Fibroblast of the aortic adventitia (primary cell): ENCODE measurements around the gene STRAP. TPM values are rescaled to one million over a fixed set of nuclear protein-coding genes. Genes with fewer than 3 reads are reported as not detected.
"Not testable (repeated sequence)": the region's sequence is repeated elsewhere in the genome, so short reads cannot be mapped to it uniquely, and the experiment has no call there.

Source experiments
- DNase-seq: peaks from one replicate; pipeline ENCODE4 v3.0.0-alpha.2; 2010; ENCODE audit warnings: low read depth
- H3K4me3 ChIP-seq: 2 replicates; pipeline ENCODE4 v1.5.1; 2011; ENCODE audit warnings: low read depth, mild to moderate bottlenecking, control low read depth, low read length, moderate library complexity
- total RNA-seq: library from RNA; depleted of rRNA; stranded (reverse); fragments of >200 nt; gene quantifications from 2 replicates; pipeline ENCODE4 v1.2.3, GENCODE V29; 2012; ENCODE audit warnings: low replicate concordance
- TF ChIP-seq, protein P1 (sequence below): IDR thresholded peaks from 2 replicates; pipeline ENCODE4 v1.5.1; 2011; ENCODE audit warnings: mild to moderate bottlenecking, low read length, control low read depth, inconsistent platforms; ENCODE audit not compliant: insufficient read depth

STRAP gene
- total RNA-seq, 1 donor = 101 TPM

DNA sequence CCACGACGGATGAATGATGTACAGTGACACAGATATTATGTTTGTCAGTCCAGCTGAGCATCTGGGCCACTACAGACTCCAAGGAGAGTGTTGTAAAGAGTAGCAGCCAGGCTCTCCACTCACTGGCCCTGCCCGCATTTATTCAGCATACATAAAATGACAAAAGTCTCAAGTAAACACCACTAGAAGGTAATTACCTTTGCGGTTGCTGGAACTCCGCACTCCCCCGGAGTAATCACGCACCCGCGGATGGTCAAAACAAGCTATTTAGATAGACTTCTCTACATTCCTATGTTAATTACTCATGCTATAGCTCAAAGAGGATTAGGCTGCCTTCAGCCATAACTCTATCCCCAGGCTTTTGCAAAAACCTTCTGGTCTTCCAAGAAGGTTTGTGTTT, 18.8 kb upstream of the STRAP start:
- DNase-seq = no peak
- TF ChIP-seq, protein P1, sequence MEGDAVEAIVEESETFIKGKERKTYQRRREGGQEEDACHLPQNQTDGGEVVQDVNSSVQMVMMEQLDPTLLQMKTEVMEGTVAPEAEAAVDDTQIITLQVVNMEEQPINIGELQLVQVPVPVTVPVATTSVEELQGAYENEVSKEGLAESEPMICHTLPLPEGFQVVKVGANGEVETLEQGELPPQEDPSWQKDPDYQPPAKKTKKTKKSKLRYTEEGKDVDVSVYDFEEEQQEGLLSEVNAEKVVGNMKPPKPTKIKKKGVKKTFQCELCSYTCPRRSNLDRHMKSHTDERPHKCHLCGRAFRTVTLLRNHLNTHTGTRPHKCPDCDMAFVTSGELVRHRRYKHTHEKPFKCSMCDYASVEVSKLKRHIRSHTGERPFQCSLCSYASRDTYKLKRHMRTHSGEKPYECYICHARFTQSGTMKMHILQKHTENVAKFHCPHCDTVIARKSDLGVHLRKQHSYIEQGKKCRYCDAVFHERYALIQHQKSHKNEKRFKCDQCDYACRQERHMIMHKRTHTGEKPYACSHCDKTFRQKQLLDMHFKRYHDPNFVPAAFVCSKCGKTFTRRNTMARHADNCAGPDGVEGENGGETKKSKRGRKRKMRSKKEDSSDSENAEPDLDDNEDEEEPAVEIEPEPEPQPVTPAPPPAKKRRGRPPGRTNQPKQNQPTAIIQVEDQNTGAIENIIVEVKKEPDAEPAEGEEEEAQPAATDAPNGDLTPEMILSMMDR = no peak
- no peak overlapping the region for H3K4me3 ChIP-seq

DNA sequence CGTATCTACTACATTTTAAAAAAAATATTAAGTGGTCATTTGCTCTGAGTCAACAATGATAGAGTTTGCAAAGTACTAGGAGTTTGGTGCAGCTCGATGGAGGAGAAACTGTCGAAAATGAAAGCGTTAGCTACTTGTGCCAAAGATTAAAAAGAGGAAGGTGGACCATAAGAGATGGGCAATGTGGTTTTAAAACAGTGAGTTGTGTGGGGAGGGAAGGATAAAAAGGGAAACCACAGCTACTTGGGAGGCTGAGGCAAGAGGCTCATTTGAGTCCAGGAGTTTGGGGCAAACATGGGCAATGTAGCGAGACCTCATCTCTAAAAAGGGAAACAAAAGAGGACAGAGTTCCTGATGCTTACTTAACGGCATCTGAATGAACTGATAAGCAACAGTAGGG, 18.2 kb upstream of the STRAP start:
- no peak overlapping the region for H3K4me3 ChIP-seq
- TF ChIP-seq, protein P1 = no peak
- DNase-seq = no peak

DNA sequence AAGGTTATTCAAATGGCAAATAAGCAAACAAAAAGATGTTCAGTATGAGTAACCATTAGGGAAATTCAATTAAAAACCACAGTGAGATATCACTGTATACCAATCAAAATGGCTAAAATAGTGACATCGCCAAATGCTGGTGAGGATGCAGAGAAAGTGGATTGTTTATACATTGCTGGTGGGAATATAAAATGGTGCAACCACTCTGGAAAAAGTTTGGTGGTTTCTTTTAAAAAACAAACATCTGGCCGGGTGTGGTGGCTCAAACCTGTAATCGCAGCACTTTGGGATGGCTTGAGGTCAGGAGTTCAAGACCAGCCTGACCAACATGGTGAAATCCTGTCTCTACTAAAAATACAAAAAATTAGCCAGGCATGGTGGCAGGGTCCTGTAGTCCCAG, 14.0 kb upstream of the STRAP start:
- no peak for DNase-seq
- TF ChIP-seq, protein P1 = no peak

DNA sequence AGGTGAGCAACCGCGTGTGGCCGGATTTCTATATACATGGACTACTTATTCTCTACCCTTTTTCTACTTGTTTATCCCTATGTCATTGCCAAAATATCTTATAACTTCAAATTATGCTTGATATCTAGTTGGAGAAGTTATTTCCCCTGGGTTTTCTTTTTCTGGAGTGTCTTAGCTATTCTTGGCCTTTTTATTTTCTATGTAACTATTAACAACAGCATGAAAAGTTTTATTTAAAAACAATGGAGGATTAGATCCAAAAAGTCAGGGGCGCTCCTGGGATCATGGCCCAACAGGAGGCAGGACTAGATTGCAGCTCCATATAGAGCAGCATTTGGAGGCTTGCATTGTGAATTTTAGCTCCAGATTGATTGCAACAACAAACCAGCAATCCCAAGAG, 8.6 kb upstream of the STRAP start:
- DNase-seq = no peak
- TF ChIP-seq, protein P1 = no peak
- no peak overlapping the region for H3K4me3 ChIP-seq

More for the DNA sequence above, 14.0 kb upstream of the STRAP start:
- no peak overlapping the region for H3K4me3 ChIP-seq

DNA sequence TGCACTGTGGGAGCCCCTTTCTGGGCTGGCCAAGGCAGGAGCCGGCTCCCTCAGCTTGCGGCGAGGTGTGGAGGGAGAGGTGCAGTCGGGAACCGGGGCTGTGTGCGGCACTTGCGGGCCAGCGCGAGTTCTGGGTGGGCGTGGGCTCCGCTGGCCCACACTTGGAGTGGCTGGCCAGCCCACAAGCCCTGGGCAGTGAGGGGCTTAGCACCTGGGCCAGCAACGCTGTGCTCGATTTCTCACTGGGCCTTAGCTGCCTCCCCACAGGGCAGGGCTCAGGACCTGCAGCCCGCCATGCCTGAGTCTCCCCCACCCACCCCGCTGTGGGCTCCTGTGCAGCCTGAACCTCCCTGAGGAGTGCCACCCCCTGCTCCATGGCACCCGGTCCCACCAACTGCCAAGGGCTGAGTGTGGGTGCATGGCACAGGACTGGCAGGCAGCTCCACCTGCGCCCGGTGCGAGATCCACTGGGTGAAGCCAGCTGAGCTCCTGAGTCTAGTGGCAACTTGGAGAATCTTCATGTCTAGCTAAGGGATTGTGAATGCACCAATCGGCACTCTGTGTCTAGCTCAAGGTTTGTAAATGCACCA, 7.5 kb upstream of the STRAP start:
- DNase-seq, H3K4me3 ChIP-seq: not testable (repeated sequence)

DNA sequence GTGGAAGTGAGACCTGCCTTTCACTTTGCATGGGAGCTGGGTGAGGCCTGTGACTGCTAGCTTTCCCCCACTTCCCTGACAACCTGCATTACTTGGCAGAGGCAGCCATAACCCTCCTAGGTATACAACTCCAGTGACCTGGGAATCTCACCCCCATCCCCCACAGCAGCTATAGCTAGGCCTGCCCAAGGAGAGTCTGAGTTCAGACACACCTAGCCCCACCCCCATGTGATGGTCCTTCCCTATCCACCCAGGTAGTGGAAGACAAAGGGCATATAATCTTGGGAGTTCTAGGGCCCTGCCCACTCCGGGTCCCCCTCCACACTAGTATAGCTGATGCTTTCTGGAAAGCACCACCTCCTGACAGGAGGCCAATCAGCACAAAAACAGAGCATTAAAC, 6.3 kb upstream of the STRAP start:
- no peak for DNase-seq
- no peak overlapping the region for H3K4me3 ChIP-seq
- TF ChIP-seq, protein P1 = no peak

DNA sequence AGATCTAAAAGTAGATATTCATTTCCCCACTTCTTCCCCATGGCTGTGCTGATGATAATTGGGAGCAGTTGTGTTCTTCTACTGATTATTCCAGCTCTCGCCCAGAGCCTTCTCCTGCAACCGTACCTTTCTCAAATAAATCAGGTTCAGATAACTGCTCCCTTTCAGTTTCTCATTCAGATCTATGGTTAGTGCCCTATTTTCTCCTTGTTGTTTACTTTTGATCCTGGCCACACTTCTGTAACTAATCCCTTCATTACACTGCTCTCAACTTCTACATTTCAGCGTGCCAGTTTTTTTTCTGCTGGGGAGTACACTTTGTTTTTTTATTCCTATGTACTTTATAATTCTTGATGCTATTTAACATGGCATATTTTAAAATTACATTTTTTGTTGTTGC, 2.8 kb upstream of the STRAP start:
- DNase-seq = no peak
- H3K4me3 ChIP-seq = no peak overlapping the region

More for the DNA sequence above, 2.8 kb upstream of the STRAP start:
- TF ChIP-seq, protein P1 = no peak
